Spleen (tissue), 7 donors: ENCODE measurements around the gene RNF26.

Experiments
- CTCF ChIP-seq, 11 experiments: fragments of 200-600 bp in 7 of 11; fragments of 450-650 bp in 4 of 11; sonication (generic) in 4 of 11; IDR thresholded peaks in 8 of 11; conservative IDR thresholded peaks in 3 of 11; 1 replicate in 7 of 11; 2 replicates in 4 of 11; pipeline versions ENCODE4 v1.4.0 to v1.8.0; 2016 to 2021; ENCODE audit warnings: antibody characterized with exemption in 11 of 11, inconsistent platforms in 4 of 11, mild to moderate bottlenecking in 1 of 11
- POLR2A ChIP-seq, 3 donors: fragments of 450-650 bp; IDR thresholded peaks; one replicate each; pipeline ENCODE4 v1.5.1; 2017; ENCODE audit warnings: antibody characterized with exemption in 3 of 3, mild to moderate bottlenecking in 1 of 3
- POLR2AphosphoS5 ChIP-seq, 3 donors: sonication (generic); formaldehyde crosslinking; IDR thresholded peaks; one replicate each; pipeline ENCODE4 v1.5.1; 2017; ENCODE audit warnings: antibody characterized with exemption in 3 of 3
- donor health status: DM: no; HTN: no; CAD: no; lungs with moderate emphysema.
- donor health status: DM: no; HTN: no; CAD: no.
- donor health status: DM: no; HTN: no; CAD: no.

GRCh38 chr11:119344291-119345010, 10.1 kb downstream of the RNF26 start:
- TF ChIP-seq CTCF (IDR thresholded peaks at IDR 0.05 in 8 of 11, conservative IDR thresholded peaks at IDR 0.05 in 3 of 11), result no peak
- TF ChIP-seq POLR2A (IDR thresholded peaks at IDR 0.05), result no peak
- no peak for TF ChIP-seq POLR2AphosphoS5 (IDR thresholded peaks at IDR 0.05)
